GM19468 (cell line): Measurements from ENCODE around the gene MAN1C1.

Experiments used
- ATAC-seq: cut with Tn5 transposase; IDR thresholded peaks from one replicate; pipeline ENCODE4 v1.9.1; 2021; ENCODE audit warnings: mild to moderate bottlenecking, moderate library complexity, moderate number of reproducible peaks; ENCODE audit not compliant: unreplicated experiment; ENCODE audit errors: extremely low read depth

Gene MAN1C1

GRCh38 chr1:25748531-25749205 lies 132.1 kb downstream of the MAN1C1 start:
- ATAC-seq: no peak

- no peak for ATAC-seq
Observed at GRCh38 chr1:25750923-25751605, 134.5 kb downstream of the MAN1C1 start.

GRCh38 chr1:25754470-25755181 lies 138.0 kb downstream of the MAN1C1 start:
- no peak for ATAC-seq

GRCh38 chr1:25755475-25756125 lies 139.0 kb downstream of the MAN1C1 start:
- no peak for ATAC-seq

DNA sequence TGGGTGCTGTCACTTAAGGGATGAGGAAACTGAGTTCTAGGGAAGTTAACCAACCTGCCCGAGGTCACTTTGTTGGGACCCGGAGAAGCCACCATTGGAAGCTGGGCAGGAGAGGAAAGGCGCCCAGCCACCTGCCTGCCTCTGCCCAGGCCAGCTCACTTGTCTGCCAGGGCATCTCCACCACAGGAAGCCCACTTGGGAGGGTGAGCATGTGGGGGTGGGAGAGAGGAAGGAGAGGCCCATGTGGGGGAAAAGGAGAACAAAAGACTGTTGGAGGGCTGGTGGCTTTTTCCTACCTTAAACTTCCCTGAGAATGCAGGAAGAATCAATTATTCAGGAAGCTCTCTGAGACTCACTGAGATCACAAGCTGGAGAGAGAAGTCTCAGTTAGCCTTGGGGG lies 139.6 kb downstream of the MAN1C1 start:
- ATAC-seq: no peak

- no peak for ATAC-seq
Observed at GRCh38 chr1:25757151-25757845, 140.7 kb downstream of the MAN1C1 start.

- ATAC-seq: no peak
Observed at GRCh38 chr1:25757846-25758185, 141.2 kb downstream of the MAN1C1 start.

DNA sequence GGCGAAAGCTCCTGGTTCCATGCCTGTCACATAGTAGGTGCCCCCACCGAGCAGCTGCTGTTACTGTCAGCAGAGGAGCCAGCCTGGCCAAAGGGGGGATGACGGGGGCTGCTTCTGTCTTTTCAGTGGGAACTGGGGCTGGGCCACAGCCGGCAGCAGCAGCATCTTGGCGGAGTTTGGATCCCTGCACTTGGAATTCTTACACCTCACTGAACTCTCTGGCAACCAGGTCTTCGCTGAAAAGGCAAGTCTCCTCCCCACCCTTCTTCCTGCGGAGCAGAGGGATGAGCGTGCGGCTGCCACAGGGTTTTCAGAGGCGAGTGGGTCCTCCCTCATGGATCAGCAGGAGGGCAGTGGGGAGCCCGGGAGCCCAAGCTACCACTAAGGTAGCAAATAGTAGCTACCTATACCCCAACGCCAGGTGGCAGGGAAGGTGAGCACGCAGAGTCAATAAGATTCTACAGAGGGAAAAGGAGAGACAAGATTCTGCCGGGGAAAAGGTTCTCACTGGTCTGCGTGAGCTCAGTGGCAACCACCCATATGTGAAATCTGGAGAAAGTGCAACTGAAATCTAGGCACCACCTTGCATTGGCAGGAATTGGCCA lies 142.0 kb downstream of the MAN1C1 start:
- ATAC-seq: no peak

DNA sequence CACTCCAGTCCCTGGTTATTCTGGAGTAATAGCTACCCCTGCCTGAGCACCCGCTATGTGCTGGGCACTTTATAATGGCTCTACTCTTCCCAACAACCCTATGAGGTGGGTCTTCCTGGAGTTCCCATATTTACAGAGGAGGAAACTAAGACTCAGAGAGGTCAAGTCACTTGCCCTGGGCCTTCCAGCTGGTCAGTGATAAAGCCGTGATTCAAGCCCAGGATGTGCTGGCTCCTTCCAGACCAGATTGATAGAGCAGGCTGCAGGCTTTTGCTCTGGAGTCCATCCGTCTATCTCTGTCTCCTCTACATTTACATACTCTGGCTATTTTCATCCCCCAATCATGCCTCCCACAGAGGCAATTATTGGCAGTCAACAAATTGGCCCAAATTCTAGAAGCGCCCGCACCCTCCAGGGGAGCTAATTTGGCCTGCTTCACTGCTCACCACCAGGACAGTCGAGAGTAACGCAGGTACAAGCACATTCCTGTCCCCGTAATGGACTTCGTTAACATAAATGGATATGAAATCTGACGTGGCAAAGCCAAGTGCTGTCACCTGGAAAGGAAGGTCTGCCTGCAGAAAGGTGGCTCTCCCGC lies 143.6 kb downstream of the MAN1C1 start:
- ATAC-seq: no peak

DNA sequence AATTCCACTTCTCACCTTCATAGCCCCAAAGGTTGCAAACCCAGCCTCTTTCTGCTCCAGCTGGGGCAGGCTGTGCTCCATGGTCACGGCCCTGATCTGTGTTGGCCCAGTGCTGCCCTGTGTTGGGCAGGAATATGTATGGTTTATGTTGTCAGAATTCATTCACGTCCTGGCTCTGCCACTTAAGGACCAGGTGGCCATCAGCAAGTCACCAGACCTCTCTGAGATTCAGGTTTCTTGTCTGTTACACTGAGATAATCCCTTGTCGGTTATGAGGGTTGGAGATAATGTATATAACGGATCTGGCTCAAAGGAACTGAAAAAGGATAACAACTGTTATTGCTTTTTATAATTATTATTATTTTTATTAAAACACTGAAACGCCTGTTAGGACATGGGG lies 144.3 kb downstream of the MAN1C1 start:
- ATAC-seq: no peak

- no peak for ATAC-seq
Observed at GRCh38 chr1:25763493-25763892, 146.9 kb downstream of the MAN1C1 start.

GRCh38 chr1:25765136-25765922 lies 148.7 kb downstream of the MAN1C1 start:
- no peak for ATAC-seq

DNA sequence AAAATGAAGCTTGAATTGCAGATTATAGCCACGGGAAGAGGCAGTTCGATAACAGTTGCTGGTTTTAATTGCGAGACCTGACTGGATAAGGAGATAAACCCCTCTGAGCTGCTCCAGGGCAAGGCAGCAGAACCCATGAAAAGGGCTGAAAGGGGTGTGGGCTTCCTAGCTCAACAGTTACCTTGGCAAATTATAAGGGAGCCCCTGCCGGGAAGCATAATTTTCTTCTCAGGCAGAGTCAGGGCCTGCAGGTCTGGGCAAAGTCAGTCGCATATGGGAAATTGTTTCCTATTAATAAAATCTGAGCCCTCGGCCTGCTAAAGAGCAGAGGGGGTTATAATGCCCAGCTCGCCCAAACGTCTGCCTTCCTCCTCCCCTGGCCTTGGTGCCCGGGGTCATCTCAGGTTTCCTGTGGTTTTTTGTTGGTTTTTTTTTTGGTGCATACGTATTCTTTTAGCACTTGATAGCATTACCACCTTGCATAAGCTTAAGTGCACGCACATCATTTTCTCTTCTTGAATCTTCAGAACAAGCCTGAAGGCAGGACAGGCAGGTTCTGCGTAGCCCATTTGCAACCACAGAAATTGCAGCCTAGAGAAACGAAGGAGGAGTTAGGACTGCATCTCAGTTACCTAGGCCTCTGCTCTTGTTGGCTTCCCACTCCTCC lies 149.5 kb downstream of the MAN1C1 start:
- ATAC-seq: no peak

DNA sequence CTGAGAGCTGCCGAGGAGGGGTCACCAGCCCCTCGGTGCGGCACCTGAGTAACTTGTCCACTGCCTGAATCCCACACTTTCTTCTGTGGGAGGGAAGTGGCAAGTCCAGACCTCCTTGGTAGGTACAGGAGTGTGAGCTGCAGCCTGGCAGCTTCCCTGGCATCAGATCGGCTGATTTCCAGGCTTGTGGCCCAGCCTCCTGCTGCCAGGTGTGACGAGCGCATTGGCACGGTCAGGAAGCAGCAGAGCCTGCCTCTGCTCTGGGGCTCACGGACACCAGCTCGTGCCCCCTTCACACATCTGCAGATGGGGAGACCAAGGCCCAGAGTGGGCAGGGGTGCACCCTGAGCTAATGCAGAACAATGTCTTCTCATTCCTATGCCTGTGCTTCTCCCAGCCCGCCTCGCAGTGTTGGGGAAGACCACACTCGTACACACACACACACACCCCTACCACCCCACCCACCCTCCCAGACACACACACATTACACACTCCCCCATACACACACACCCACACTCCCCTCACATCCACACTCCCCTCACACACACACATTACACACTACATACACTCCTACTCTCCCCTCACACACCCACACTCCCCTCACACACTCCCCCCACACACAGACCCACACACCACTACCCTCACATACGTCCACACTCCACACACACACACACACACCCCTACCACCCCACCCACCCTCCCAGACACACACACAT lies 150.3 kb downstream of the MAN1C1 start:
- ATAC-seq: no peak

DNA sequence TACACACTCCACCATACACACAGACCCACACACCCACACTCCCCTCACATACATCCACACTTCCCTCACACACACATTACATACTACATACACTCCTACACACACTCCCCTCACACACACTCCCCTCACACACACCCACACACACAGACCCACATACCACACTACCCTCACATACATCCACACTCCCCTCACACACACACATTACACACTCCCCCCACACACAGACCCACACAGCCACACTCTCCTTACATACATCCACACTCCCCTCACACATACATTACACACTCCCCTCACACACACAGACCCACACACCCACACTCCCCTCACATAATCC lies 150.8 kb downstream of the MAN1C1 start:
- ATAC-seq: no peak

DNA sequence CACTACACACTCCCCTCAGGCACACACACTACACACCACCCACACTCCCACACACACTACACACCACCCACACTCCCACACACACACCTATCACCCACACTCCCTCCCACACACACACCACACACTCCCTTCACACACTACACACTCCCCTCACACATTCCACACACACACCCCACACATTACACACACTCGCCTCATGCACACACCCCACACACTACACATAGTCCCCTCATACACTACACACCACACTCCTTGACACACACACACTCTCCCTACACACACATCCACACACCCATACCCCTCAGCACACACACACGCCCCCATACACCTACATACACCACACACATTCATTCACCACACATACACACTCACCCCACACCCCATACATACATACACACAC lies 152.4 kb downstream of the MAN1C1 start:
- ATAC-seq: no peak

DNA sequence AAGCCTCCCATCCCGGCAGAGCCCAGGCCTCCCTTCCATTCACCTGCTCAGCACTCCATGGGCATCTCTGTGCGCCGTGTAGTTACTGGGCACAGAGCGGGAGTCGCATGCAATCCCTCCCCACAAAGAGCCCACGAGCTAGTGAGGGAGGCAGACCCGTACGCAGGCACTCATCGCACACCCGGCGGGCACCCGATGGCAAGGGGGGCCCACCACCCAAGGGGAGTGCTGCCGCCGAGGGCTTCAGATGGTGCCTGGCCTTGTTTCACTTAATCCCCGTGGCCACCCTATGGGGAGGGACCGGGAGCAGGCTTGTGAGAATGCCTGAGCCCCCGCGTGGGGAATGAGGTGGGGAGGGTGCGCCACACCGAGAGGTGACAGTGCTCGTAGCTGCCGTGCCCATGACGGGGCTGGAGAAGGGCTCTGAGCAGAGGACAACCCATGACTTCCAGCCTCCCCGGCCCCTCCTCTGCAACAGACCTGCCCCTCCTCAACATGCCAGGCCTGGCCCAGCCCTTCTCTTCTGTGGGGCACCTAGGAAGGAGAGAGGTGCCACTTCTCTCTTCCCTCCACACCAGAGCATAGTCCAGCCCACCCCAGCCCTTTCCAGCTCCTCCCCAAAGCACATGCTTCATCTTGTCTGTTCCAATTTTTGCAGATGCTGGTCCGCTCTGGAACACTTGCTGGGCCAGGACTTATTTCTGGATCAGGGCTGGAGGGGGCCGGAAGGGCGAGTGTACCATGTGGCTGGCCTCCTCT lies 153.2 kb downstream of the MAN1C1 start:
- ATAC-seq: no peak
